HG03066 (cell line): ENCODE measurements around the gene SULT1B1.

Experiments used
- ATAC-seq: cut with Tn5 transposase; IDR thresholded peaks from one replicate; pipeline ENCODE4 v1.9.1; 2021; ENCODE audit warnings: low read depth; ENCODE audit not compliant: unreplicated experiment

Gene SULT1B1

DNA sequence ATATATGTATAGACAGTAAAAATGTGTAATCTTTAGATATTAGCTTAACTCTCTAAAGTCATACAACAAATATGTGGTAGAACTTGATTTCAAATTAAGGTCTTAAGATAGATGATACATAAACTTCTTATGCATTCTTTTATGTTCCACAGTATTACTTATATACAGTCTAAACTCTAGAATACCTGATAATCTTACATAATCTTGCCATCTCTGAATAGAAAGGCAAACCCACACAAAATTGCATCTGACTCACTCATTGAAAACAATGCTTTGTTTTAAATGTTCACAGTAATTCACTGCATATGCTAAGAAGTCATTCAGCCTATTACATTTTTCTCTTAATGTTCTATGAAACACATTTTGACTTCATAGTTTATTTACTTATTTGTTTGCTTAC, 10.1 kb downstream of the SULT1B1 start:
- ATAC-seq, result no peak

GRCh38 chr4:69749771-69750170, 10.6 kb downstream of the SULT1B1 start:
- no peak for ATAC-seq

DNA sequence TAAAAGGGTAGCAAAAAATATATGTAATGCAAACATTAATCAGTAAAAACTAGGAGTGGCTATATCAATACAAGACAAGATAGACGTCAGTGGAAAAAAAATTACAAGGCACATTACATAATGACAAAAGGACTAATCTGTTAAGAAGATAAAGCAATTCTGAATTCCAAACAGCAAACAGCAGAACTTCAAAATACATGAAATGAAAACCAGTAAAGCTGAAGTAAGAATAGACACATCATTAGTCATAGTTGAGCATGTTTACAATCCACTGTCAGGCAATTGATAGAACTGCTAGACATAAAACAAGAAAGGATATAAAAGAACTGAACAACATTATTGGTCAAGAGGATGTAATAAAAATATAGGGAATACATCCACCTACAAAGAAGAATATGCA, 12.2 kb downstream of the SULT1B1 start:
- ATAC-seq, result no peak

- ATAC-seq, result no peak
These were observed 16.3 kb downstream of the SULT1B1 start for GRCh38 chr4:69744157-69744478.

- ATAC-seq, result no peak
These were observed 16.8 kb downstream of the SULT1B1 start for GRCh38 chr4:69743476-69744156.

DNA sequence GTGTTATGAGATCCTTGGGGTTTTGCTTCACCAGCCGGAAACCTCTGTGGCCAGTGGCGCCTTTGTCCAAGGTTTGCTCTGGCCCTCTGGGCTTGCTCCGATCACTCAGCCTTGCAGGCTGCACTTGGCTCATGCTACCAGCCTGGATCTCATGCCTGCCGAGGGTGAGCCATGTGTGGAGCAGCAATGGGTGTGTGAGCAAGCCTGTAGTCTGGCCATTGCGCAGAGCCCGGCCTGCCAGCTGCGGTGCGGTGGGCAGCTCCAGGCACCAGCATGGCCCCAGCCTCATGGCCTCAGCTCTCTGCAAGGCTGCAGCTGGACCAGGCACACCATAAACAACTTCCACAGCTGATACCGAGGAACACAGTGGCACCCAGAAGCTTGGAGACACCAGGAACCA, 17.8 kb downstream of the SULT1B1 start:
- ATAC-seq, result no peak

- ATAC-seq, result no peak
These were observed 21.5 kb downstream of the SULT1B1 start for GRCh38 chr4:69738872-69739271.

DNA sequence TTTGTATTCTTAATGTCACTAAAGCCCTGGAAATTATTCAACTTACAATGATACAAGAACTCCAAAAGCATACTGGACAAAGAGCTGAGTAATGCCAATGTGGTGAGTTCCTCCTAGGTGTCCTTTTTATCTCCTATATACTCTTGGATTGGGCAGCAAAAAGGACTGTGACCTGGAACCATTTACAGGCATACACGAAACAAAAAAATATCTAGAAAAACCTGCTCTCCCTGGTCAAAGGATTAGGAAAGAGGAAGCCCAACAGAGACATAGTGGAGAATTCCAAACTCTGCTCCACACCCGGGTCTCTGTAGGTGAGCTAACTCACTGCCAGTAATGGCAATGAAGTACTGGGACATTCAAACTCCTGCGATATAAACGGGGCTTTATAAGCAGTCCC, 25.3 kb downstream of the SULT1B1 start:
- ATAC-seq, result no peak

GRCh38 chr4:69731847-69732246, 28.6 kb downstream of the SULT1B1 start:
- no peak for ATAC-seq

- no peak for ATAC-seq
These were observed 29.2 kb downstream of the SULT1B1 start for GRCh38 chr4:69731241-69731640.

DNA sequence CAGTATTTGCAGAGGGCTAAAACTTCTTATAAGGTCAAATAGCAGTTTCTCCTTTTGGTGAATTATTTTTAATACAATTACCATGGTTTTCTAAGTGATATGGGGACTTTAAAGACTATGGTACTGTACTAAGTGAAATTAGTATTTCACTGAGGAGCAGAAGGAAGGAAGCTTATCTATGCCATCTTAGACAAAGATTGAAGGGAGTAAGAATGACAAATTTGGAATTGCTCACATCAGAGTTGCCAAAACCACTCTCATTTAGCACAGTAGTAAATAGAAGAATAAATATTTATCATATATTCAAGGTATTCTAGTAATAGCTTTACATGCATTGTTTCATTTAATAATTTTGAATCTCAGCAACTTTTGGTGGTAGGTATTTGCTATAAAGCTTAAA, 30.4 kb downstream of the SULT1B1 start:
- no peak for ATAC-seq

DNA sequence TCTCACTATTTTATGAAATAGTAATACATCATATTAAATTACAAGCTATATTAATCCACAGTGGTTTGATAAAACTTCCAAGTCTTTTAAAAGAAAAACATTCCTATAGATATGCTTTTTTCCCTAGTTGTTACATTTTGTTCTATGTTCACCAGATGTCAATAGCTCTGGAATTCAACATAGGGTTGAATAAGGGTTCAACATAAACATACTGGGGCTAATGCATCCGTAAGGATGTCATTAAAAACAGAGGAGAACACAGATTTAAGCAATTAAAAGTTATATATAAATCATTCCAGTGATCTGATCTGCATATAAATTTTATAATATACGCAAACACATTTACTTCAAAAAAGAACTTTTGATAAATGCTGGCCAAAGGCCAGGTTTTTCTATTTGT, 32.5 kb downstream of the SULT1B1 start:
- ATAC-seq, result no peak

- ATAC-seq, result no peak
These were observed 33.0 kb downstream of the SULT1B1 start for GRCh38 chr4:69727426-69727825.

- ATAC-seq, result no peak
These were observed 33.4 kb downstream of the SULT1B1 start for GRCh38 chr4:69726971-69727370.

- no peak for ATAC-seq
These were observed 41.8 kb downstream of the SULT1B1 start for GRCh38 chr4:69718396-69719271.

GRCh38 chr4:69717778-69718177, 42.6 kb downstream of the SULT1B1 start:
- no peak for ATAC-seq

- no peak for ATAC-seq
These were observed 43.8 kb downstream of the SULT1B1 start for GRCh38 chr4:69716654-69717053.

DNA sequence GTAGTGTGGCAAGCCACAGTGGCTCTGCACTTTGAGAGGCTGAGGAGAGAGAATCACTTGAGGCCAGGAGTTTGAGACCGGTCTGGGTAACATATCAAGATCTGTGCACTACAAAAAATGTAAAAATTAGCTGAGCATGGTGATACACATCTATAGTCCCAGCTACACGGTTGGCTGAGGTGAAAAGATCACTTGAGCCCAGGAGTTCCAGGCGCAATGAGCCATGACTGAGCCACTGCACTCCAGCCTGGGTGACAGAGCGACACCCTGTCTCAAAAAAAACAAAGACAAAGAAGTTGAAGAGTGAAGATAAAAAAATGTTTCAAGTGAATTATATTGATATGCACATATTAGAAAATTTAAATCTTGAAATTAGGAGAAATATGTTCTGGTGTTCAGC, 46.3 kb downstream of the SULT1B1 start:
- ATAC-seq, result no peak

DNA sequence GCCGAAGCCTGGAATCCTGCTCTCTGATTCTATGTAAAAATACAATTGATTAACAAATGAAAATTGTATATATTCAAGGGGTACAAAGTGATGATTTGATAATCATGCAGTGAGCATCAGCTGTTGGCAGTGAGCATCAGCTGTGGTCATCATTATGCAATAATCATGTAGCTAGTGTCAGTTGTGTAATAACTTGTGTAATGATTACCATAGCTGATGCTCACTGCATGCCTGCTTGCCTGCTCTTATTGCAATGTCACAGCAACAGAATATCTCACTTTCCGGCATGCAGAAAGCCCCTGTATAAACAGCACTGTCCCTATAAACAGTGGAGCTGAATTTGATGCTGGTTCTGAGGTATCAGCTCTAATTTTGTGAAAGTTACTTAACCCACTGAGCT, 46.8 kb downstream of the SULT1B1 start:
- no peak for ATAC-seq

GRCh38 chr4:69710580-69710979, 49.8 kb downstream of the SULT1B1 start:
- no peak for ATAC-seq

DNA sequence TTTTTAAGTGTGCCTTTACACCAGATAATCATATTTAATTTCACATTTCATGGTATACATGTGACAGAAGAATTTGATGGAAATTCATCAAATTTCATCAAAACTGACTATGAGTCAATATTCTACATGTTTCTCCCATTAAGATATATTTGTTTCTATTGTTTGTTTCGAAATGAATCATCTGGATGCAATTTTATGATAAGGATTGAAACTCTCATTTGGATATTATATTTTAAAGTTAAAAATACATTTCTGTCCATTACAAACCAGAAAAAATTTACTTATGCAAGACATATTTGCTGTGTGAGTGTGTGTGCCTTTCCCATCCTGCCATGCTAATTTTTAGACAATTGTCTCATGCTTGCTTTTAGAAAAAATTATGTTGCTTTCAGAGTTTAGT, 52.2 kb downstream of the SULT1B1 start:
- no peak for ATAC-seq

- ATAC-seq, result no peak
These were observed 52.6 kb downstream of the SULT1B1 start for GRCh38 chr4:69707807-69708206.
